Natural killer cell (primary cell): Measurements from ENCODE around the gene HSPBP1. TPM values are rescaled to one million over a fixed set of nuclear protein-coding genes. Genes with fewer than 3 reads are reported as not detected.

Experiments used
- ATAC-seq, 3 donors: fragments of 150-1000 bp in 2 of 3; fragments of 200-7000 bp in 1 of 3; cut with Tn5 transposase; 1 replicate in 1 of 3; 2 replicates in 2 of 3; pipeline ENCODE4 v1.10.0; 2021; ENCODE audit warnings: mild to moderate bottlenecking in 2 of 3, moderate library complexity in 2 of 3
- DNase-seq, 2 donors: peaks; one replicate each; pipeline versions ENCODE4 v3.0.0 to v3.0.0-alpha.2; 2013 to 2021; ENCODE audit warnings: mixed read lengths in 1 of 2
- H3K27ac ChIP-seq: one replicate; pipeline ENCODE4 v1.5.1; 2013; ENCODE audit warnings: mild to moderate bottlenecking, low read length
- H3K27me3 ChIP-seq: one replicate; pipeline ENCODE4 v1.6.1; 2013; ENCODE audit warnings: low read length; ENCODE audit not compliant: control insufficient read depth, insufficient read depth
- H3K36me3 ChIP-seq: one replicate; pipeline ENCODE4 v1.6.1; 2013; ENCODE audit warnings: low read length; ENCODE audit not compliant: control insufficient read depth, insufficient read depth
- H3K4me1 ChIP-seq: one replicate; pipeline ENCODE4 v1.6.1; 2013; ENCODE audit warnings: low read length; ENCODE audit not compliant: control insufficient read depth, insufficient read depth
- H3K4me3 ChIP-seq: one replicate; pipeline ENCODE4 v1.5.1; 2013; ENCODE audit warnings: low read length
- H3K9me3 ChIP-seq: one replicate; pipeline ENCODE4 v1.6.1; 2013; ENCODE audit warnings: low read length; ENCODE audit not compliant: control insufficient read depth, insufficient read depth
- H3K27ac Mint-ChIP-seq, 2 donors: one replicate each; pipeline ENCODE4 v1.8.0; 2022; ENCODE audit warnings: mild to moderate bottlenecking in 2 of 2, mixed read lengths in 2 of 2, moderate library complexity in 1 of 2
- H3K27me3 Mint-ChIP-seq, 2 donors: one replicate each; pipeline ENCODE4 v1.8.0; 2022; ENCODE audit warnings: low read depth in 2 of 2, mixed read lengths in 2 of 2
- H3K36me3 Mint-ChIP-seq: one replicate; pipeline ENCODE4 v1.8.0; 2022; ENCODE audit warnings: mixed read lengths
- H3K4me1 Mint-ChIP-seq, 2 donors: one replicate each; pipeline ENCODE4 v1.8.0; 2022; ENCODE audit warnings: mixed read lengths in 2 of 2
- H3K4me3 Mint-ChIP-seq: one replicate; pipeline ENCODE4 v1.8.0; 2022; ENCODE audit warnings: mild to moderate bottlenecking, moderate library complexity, mixed read lengths
- H3K9me3 Mint-ChIP-seq, 2 donors: one replicate each; pipeline ENCODE4 v1.8.0; 2022; ENCODE audit warnings: mixed read lengths in 2 of 2
- WGBS: methylation state at CpG from one replicate; pipeline ENCODE4 v1.1.7; 2013; ENCODE audit warnings: missing lambda C conversion rate; ENCODE audit not compliant: insufficient coverage; 5-methylcytosine and 5-hydroxymethylcytosine counted together
- intact Hi-C: fragments of 100-400 bp; cut with micrococcal nuclease; formaldehyde crosslinking; loops from one replicate; pipeline ENCODE4 v1.14.2; 2022
- total RNA-seq, 4 donors: library from RNA; stranded (reverse); fragments of 120-200 nt in 1 of 4; gene quantifications; one replicate each; pipeline versions ENCODE4 v1.2.3 to v1.2.4, GENCODE V29; 2013 to 2022
- TF ChIP-seq, protein P1 (sequence below): fragments of 200-600 bp; IDR thresholded peaks from one replicate; pipeline ENCODE4 v1.8.0; 2022; ENCODE audit warnings: antibody characterized with exemption

HSPBP1 gene
- total RNA-seq, 3 donors from 2014 or later (not counting 1 experiment from before 2014, with no cell fraction given), result 17.1 to 19.5 (median 18.5) TPM

DNA sequence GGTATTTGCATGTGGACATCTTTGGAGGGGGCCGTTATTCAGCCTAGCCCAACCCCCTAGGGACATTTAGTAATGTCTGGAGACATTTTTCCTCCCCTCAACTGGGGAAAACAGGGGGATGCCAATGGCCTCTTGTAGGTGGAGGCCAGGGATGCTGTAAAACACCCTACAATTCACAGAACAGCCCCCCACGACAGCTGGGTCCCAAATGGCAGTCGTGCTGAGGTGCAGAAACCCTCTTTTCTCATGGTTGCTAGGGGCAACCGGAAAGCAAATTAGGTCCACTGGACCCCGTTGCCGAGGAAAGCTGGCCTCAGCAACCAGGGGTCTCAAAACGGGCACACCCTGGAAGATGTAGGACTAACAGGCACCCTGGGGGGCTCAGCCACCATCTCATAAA is 30.6 kb upstream of the HSPBP1 start:
- Histone ChIP-seq H3K9me3 (no peaks in the 10 kb centered on the region), H3K4me3 (no peak overlapping the region), H3K4me1 (no peaks in the 10 kb centered on the region), H3K27me3 (no peaks in the 10 kb centered on the region), H3K36me3 (no peaks in the 10 kb centered on the region), H3K27ac (no peak overlapping the region)
- WGBS, result 85% methylated on average over 7 of the region's 7 CpGs
- no peak for DNase-seq
- no peaks in the 10 kb centered on the region for H3K9me3 Mint-ChIP-seq
- H3K36me3 Mint-ChIP-seq, result no peaks in the 10 kb centered on the region
- no peaks in the 10 kb centered on the region for H3K27me3 Mint-ChIP-seq
- ATAC-seq, result no peak
- intact Hi-C loops, result no loop called here
- TF ChIP-seq, protein P1, sequence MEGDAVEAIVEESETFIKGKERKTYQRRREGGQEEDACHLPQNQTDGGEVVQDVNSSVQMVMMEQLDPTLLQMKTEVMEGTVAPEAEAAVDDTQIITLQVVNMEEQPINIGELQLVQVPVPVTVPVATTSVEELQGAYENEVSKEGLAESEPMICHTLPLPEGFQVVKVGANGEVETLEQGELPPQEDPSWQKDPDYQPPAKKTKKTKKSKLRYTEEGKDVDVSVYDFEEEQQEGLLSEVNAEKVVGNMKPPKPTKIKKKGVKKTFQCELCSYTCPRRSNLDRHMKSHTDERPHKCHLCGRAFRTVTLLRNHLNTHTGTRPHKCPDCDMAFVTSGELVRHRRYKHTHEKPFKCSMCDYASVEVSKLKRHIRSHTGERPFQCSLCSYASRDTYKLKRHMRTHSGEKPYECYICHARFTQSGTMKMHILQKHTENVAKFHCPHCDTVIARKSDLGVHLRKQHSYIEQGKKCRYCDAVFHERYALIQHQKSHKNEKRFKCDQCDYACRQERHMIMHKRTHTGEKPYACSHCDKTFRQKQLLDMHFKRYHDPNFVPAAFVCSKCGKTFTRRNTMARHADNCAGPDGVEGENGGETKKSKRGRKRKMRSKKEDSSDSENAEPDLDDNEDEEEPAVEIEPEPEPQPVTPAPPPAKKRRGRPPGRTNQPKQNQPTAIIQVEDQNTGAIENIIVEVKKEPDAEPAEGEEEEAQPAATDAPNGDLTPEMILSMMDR, result no peak
- H3K4me3 Mint-ChIP-seq, result no peak overlapping the region
- H3K4me1 Mint-ChIP-seq, result no peaks in the 10 kb centered on the region
- H3K27ac Mint-ChIP-seq, result no peak overlapping the region

DNA sequence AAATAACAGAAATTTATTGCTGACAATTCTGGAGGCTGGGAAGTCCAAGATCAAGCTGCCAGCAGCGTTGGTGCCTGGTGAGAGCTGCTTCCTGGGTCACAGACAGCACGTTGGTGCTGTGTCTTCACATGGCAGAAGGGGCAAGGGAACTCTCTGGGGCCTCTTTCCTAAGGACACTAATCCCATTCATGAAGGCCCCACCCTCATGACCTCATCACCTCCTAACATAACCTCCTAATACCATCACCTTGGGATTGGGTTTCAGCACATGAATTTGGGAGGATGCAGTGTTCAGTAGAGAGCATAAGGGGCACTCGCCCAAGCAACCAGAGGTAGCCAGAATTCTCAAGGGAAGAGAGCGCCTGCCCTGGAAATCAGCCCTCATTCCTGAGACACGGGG is 29.5 kb upstream of the HSPBP1 start:
- WGBS, result 91% methylated on average over 5 of the region's 5 CpGs
- Histone ChIP-seq H3K27me3 (no peaks in the 10 kb centered on the region), H3K4me1 (no peaks in the 10 kb centered on the region), H3K27ac (no peak overlapping the region), H3K36me3 (no peaks in the 10 kb centered on the region), H3K9me3 (no peaks in the 10 kb centered on the region), H3K4me3 (no peak overlapping the region)
- TF ChIP-seq, protein P1, result no peak
- Mint-ChIP-seq H3K4me1 (no peaks in the 10 kb centered on the region), H3K27ac (no peak overlapping the region), H3K27me3 (no peaks in the 10 kb centered on the region), H3K36me3 (no peaks in the 10 kb centered on the region), H3K9me3 (no peaks in the 10 kb centered on the region), H3K4me3 (no peak overlapping the region)
- intact Hi-C loops, result no loop called here
- ATAC-seq (no peak), DNase-seq (no peak)

DNA sequence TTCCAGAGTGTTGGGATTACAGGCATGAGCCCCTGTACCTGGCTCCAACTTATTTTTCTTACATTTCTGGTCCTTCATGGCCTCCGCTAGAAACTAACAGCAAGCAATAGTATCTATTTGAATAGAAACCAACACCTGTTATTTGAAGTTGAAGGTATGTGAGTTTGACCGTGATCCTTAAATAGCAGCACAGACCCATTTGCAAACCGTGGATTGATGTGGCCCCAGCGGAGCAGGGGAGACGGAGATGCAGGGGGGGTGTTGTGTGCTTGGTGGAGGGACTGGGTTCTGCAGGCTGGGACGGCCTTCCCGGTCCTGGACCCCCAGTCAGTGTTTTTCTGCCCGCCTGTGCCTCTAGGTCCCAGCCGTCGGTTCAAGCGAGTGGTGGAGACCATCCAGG is 28.4 kb upstream of the HSPBP1 start:
- H3K27me3 Mint-ChIP-seq, result no peaks in the 10 kb centered on the region
- H3K4me1 Mint-ChIP-seq, result no peaks in the 10 kb centered on the region
- H3K36me3 ChIP-seq, result no peaks in the 10 kb centered on the region
- no peaks in the 10 kb centered on the region for H3K9me3 ChIP-seq
- ATAC-seq (no peak), DNase-seq (no peak)
- H3K27me3 ChIP-seq, result no peaks in the 10 kb centered on the region
- no peak overlapping the region for H3K4me3 Mint-ChIP-seq
- TF ChIP-seq, protein P1, result no peak
- no peaks in the 10 kb centered on the region for H3K9me3 Mint-ChIP-seq
- H3K27ac ChIP-seq, result no peak overlapping the region
- H3K36me3 Mint-ChIP-seq, result no peaks in the 10 kb centered on the region
- H3K4me3 ChIP-seq, result no peak overlapping the region
- H3K4me1 ChIP-seq, result no peaks in the 10 kb centered on the region
- WGBS, result 92% methylated on average over 10 of the region's 11 CpGs
- intact Hi-C loops, result no loop called here
- no peak overlapping the region for H3K27ac Mint-ChIP-seq

DNA sequence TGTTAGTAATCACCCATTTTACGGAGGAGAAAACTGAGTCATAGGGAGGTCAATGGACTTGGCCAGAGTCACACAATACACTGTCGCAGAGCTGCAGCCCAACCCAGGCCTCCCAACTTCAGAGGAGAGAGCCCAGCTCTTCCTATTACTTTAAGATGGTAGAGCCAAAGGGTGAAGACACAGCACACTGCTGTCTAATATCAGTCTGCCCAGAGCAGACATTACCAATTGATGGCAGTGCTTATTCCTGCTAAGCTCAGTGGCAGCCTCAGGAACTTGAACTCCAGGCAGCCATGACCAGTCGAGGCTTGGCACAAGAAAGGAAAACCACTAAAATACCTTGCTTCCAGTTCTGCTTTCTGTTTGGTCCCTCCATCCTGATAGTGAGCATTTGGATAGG is 26.8 kb upstream of the HSPBP1 start:
- WGBS, result 87% methylated on average over 3 of the region's 3 CpGs
- Mint-ChIP-seq H3K27ac (no peak overlapping the region), H3K9me3 (no peaks in the 10 kb centered on the region), H3K36me3 (no peaks in the 10 kb centered on the region), H3K4me1 (peaks cover 0 to 6% of the 10 kb centered on the region in 2 donors), H3K27me3 (no peaks in the 10 kb centered on the region), H3K4me3 (no peak overlapping the region)
- ATAC-seq, result no peak
- Histone ChIP-seq H3K9me3 (no peaks in the 10 kb centered on the region), H3K4me3 (no peak overlapping the region), H3K27ac (no peak overlapping the region), H3K4me1 (peaks cover 8% of the 10 kb centered on the region), H3K36me3 (no peaks in the 10 kb centered on the region), H3K27me3 (no peaks in the 10 kb centered on the region)
- DNase-seq, result no peak
- TF ChIP-seq, protein P1, result no peak
- intact Hi-C loops, result no loop called here
